HUDEP-2 (cell line): ENCODE data around the gene PGS1.

Experiments
- DNase-seq, 76 experiments: peaks; one replicate each; lab custom pipeline; 2025; ENCODE audit not compliant: unreplicated experiment in 76 of 76; lab: John Stamatoyannopoulos, UW

The PGS1 gene

GRCh38 chr17:78362232-78362631 is 16.2 kb upstream of the PGS1 start:
- DNase-seq: no peak

DNA sequence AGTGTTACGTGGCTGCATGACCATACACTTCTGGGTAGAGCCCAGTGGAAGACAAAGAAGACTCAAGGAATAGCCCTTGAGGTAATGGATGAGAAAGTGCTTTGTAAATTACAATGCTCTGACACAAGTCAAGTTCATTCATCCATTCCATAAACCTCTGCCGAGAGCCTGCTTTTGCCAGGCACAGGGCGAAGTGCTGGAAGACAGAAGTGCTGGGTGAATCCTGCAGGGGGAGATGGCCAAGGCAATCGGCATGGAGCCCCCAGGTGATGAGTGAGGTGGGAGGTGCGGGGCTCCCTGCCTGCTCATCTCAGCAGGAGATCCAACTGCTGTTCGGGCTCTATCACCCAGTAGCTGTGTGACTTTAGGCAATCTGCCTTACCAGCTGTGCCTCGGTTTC is 15.8 kb upstream of the PGS1 start:
- DNase-seq: no peak

- DNase-seq: no peak
These were observed 13.8 kb upstream of the PGS1 start for GRCh38 chr17:78364436-78365281.

DNA sequence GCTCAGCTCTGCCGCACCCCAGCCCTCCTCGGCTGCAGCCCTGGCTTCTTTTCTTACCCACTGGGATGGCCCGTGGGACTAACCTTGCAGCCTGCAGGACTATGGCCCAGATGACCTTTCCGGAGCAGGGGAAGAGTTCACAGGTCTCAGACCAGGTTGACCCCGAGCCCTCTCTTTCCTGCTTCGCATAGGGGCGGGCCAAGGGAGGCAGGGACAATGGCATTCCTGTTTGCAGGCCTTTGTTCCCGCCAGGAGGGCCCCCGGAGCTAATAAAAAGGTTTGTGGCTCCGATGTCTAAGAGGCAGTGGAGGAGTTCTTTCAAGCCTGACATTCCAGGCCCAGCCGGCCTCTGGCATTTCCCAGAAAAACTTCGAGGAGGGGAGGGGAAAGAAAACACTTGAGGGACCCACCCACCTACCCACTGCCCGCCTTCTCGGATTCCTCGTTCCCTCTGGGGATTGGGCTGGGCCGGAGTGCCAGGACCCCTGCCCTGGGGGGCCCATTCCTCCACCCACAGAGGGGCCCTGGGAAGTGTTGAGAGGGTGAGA is 12.8 kb upstream of the PGS1 start:
- DNase-seq: no peak

GRCh38 chr17:78366109-78366848 is 12.2 kb upstream of the PGS1 start:
- no peak for DNase-seq

- DNase-seq: no peak
These were observed 11.3 kb upstream of the PGS1 start for GRCh38 chr17:78367193-78367592.

GRCh38 chr17:78368348-78368747 is 10.1 kb upstream of the PGS1 start:
- no peak for DNase-seq

DNA sequence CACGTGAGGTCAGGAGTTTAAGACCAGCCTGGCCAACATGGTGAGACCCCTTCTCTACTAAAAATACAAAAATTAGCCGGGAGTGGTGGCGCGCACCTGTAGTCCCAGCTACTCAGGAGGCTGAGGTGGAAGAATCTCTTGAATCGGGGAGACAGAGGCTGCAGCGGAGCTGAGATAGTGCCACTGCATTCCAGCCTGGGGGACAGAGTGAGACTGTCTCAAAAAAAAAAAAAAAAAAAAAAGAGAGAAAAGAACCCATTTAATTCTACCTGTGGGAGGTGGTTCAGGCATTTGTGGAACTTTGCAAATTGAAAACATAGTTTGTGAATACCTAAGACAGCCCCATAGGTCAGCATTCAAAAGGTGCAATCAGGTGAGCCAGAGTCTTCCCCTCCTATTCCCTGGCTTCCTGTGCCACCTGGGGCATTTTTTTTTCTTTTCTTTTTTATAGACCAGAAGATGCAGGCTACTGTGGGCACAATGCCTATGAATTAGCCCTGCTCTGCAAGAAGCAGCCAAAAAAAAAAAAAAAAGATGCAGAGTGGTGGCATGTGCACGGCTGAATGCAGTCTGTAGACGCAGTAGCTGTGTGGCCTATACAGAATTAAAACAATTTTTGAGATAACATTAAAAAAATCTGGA is 9.5 kb upstream of the PGS1 start:
- no peak for DNase-seq

DNA sequence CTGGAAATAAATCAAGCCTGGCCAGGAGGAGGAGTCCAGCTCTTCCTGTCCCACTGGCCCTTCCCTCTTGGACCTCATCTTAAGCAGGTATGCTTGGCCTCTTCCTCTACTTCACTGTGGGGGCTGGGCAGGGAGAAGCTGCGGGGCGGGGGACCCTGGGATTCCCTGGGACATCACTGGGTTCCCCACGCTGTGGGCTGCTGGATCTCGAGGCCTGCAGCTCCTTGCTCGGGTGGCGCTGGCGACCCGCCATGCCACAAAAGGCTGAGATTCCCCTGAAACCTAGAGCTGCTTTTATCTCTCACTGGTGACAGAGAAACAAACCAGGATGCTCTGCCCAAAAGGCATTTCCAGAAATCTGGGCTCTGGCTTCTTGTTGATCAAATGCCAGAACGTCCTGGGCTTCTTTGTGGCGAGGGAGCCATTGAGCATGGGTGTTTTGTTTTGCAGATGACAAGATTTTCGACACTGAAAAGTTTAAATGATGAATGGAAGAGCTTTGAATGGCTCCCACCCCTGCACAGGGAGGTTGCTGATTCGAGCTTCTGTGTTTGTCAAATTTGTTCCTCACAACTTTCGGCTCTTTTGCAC is 8.6 kb upstream of the PGS1 start:
- DNase-seq: no peak

GRCh38 chr17:78371056-78371455 is 7.4 kb upstream of the PGS1 start:
- no peak for DNase-seq

DNA sequence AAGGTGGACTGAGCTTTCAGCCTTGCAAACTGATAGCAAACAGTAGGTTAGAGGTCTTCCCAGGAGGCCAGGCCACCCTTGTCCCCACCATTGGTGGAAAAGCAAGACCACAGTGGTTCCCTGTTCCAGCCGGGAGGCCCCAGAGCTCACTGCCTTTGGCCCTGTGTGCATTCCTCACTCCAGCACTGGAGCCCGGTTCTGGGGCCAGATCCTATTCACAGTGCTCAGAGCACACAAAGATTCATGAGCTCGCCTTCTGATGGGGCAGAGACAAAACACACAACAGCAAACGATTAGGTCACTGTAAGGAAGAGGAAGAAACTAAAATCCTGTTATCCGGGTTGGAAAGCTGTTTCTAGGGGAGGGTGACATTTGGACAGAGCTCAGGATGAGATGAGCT is 5.6 kb upstream of the PGS1 start:
- no peak for DNase-seq

DNA sequence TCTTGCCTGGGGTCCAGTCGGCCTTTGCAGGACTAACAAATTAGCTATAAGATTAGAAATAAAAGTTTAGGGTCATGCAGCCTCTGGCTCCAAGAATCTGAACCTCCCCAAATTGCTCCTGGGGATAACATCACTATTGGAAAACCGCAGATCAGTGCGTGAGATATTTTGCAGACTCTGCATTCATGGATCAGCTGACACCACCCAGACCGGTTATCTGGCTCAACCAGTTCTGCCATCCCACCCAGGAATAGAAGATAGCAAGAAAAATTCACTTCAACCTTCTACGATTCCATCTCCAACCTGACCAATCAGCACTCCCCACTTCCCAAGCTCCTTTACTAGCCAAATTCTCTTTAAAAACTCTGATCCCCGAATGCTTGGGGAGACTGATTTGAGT is 4.3 kb upstream of the PGS1 start:
- DNase-seq: peak in 14 of 76 experiments; percentile 5 to 54 (median 18)

DNA sequence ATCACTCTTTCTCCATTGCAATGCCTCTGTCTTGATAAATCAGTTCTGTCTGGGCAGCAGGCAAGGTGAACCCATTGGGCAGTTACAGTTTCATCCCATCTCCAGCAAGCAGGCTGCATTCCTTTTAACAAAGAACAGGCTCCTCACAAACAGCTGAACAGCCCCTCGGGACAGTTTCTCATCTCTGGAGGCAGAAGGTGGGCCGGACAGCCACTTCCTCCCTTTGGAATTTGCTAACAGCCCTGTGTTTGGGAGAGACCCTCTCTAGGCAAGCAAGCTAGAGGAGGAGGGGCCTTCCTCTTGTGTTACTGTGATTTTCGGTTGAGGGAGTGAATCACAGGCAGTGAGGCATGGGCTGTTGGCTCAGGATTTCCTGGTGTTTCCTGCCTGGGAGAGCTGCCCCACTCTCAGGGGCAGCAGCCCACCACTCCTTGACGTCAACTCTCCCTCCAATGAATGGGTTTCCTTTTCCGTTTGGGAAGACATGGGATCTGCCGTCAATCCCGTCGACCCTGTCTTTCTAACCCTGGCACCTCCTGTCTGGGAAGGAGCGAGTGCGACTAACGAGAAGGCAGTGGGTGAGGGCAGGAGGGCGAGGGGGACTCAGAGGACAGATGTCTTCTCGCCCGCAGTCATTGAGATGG is 3.7 kb upstream of the PGS1 start:
- no peak for DNase-seq

GRCh38 chr17:78375401-78376151 is 2.9 kb upstream of the PGS1 start:
- DNase-seq: no peak

DNA sequence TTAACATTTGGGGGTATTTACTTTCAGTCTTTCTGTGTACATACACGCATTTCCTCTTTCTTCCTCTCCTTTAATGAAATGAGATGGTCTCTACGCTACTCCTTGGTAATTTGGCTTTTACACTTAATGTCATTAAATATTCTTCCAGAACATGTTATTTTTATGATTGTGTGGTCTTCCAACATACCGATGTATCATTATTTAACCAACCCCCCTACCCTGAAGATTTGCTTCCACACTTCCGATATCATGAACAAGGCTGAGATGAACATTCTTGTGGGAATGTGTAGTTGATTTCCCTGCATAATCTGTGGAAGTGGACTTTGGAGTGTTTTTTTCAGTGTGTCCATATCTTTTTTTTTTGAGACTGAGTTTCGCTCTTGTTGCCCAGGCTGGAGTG is 2.3 kb upstream of the PGS1 start:
- DNase-seq: no peak

DNA sequence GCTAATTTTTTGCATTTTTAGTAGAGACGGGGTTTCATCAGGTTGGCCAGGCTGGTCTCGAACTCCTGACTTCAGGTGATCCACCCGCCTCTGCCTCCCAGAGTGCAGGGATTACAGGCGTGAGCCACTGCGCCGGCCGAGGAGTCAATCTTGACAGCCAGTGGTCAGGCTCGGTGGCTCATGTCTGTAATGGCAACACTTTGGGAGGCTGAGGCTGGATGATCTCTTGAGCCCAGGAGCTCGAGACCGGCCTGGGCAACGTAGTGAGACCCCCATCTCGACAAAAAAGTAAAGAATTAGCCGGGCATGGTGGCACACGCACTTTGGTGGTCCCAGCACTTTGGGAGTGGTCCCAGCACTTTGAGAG is 608 bp upstream of the PGS1 start:
- DNase-seq: peak in 1 of 76 experiments; percentile 5

- no peak for DNase-seq
These were observed 662 bp downstream of the PGS1 start for GRCh38 chr17:78379131-78379491.

GRCh38 chr17:78380370-78380769 is 1.9 kb downstream of the PGS1 start:
- no peak for DNase-seq

DNA sequence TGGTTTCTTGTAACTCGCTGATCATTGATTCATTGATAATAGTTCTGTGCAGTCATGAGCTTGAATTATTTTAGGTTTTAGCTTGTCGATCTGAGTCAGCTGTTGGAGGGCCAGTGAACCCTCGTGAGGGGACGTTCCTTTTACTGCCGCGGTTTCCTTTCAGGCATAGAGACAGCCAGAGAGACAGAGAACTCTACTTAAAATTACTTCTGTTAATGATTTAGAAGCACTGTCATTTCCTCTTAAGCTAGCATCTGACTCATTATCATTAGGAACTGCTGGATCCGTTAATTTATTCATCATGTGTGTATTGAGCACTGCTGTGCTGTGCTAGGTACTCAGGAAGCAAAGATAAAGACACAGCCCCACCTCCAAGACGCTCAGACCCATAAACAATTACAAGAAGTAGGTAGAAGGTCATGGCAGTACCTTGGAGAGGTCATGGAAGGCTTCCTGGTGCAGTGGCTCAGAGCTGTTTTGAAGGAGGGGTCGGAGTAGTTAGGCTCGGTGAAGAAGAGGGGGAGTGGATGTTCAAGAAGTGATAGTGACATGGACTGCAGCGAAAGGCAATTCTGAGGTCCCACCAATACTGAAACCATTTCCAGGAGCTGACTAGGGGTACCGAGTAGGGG is 3.3 kb downstream of the PGS1 start:
- DNase-seq: peak in 11 of 76 experiments; percentile 0 to 34 (median 17)
